Measurements from ENCODE around the gene DGKE.

DGKE gene

GRCh38 chr17:56833809-56834379, at the start of gene DGKE, which contains the start of gene C17orf67:
DGKE (plus strand) TSS chr17:56834151; CDS start chr17:56834796, 645 bp downstream.
C17orf67 (minus strand) TSS chr17:56833920; CDS start chr17:56815810, 18,110 bp downstream.
- Histone ChIP-seq H3K27ac (ENCODE audit: low read depth in 2 of 2, low read length in 2 of 2) (peak within 1 kb of the TSS; percentile 82 to 83), H3K4me1 (ENCODE audit: control insufficient read depth in 2 of 2, insufficient read depth in 2 of 2, low read length in 2 of 2) (peaks cover 19 to 20% of the 10 kb centered on the region in 2 donors), H3K9ac (ENCODE audit: low read depth in 1 of 2, low read length in 2 of 2) (peak within 1 kb of the TSS; percentile 65 to 74)

GRCh38 chr17:56785405-56785804, 48.5 kb upstream of the DGKE start:
- no peaks in the 10 kb centered on the region for H3K9me3 ChIP-seq (ENCODE audit: control insufficient read depth in 2 of 2, low read length in 2 of 2)
- no peak overlapping the region for H3K27ac ChIP-seq (ENCODE audit: low read depth in 2 of 2, low read length in 2 of 2)
- no peaks in the 10 kb centered on the region for H3K36me3 ChIP-seq (ENCODE audit: control insufficient read depth in 2 of 2, insufficient read depth in 2 of 2, low read length in 2 of 2)
- peaks cover 2 to 7% of the 10 kb centered on the region in 2 donors for H3K4me1 ChIP-seq (ENCODE audit: control insufficient read depth in 2 of 2, insufficient read depth in 2 of 2, low read length in 2 of 2)
- no peak overlapping the region for H3K9ac ChIP-seq (ENCODE audit: low read depth in 1 of 2, low read length in 2 of 2)
- H3K4me3 ChIP-seq (ENCODE audit: low read length in 2 of 2): no peak overlapping the region
- H3K27me3 ChIP-seq (ENCODE audit: control insufficient read depth in 2 of 2, insufficient read depth in 2 of 2, low read length in 2 of 2): peaks cover 9 to 11% of the 10 kb centered on the region in 2 donors

More at GRCh38 chr17:56833809-56834379, at the start of gene DGKE, which contains the start of gene C17orf67:
- H3K36me3 ChIP-seq (ENCODE audit: control insufficient read depth in 2 of 2, insufficient read depth in 2 of 2, low read length in 2 of 2): no peaks in the 10 kb centered on the region
- H3K9me3 ChIP-seq (ENCODE audit: control insufficient read depth in 2 of 2, low read length in 2 of 2): no peaks in the 10 kb centered on the region
- no peaks in the 10 kb centered on the region for H3K27me3 ChIP-seq (ENCODE audit: control insufficient read depth in 2 of 2, insufficient read depth in 2 of 2, low read length in 2 of 2)
- peak within 1 kb of the TSS; percentile 82 to 90 for H3K4me3 ChIP-seq (ENCODE audit: low read length in 2 of 2)

- no peak overlapping the region for H3K9ac ChIP-seq (ENCODE audit: low read depth in 1 of 2, low read length in 2 of 2)
- peaks cover 0 to 4% of the 10 kb centered on the region in 2 donors for H3K4me1 ChIP-seq (ENCODE audit: control insufficient read depth in 2 of 2, insufficient read depth in 2 of 2, low read length in 2 of 2)
- no peak overlapping the region for H3K4me3 ChIP-seq (ENCODE audit: low read length in 2 of 2)
- peaks cover 4 to 6% of the 10 kb centered on the region in 2 donors for H3K27me3 ChIP-seq (ENCODE audit: control insufficient read depth in 2 of 2, insufficient read depth in 2 of 2, low read length in 2 of 2)
- no peaks in the 10 kb centered on the region for H3K36me3 ChIP-seq (ENCODE audit: control insufficient read depth in 2 of 2, insufficient read depth in 2 of 2, low read length in 2 of 2)
- H3K27ac ChIP-seq (ENCODE audit: low read depth in 2 of 2, low read length in 2 of 2): no peak overlapping the region
- no peaks in the 10 kb centered on the region for H3K9me3 ChIP-seq (ENCODE audit: control insufficient read depth in 2 of 2, low read length in 2 of 2)
Measured at GRCh38 chr17:56785997-56786680, 47.8 kb upstream of the DGKE start.

- Histone ChIP-seq H3K27me3 (ENCODE audit: control insufficient read depth in 2 of 2, insufficient read depth in 2 of 2, low read length in 2 of 2) (no peaks in the 10 kb centered on the region), H3K27ac (ENCODE audit: low read depth in 2 of 2, low read length in 2 of 2) (no peak overlapping the region), H3K9ac (ENCODE audit: low read depth in 1 of 2, low read length in 2 of 2) (no peak overlapping the region)
Measured at GRCh38 chr17:56786989-56787482, 46.9 kb upstream of the DGKE start.

GRCh38 chr17:56792267-56792666, 41.7 kb upstream of the DGKE start:
- no peak overlapping the region for H3K4me3 ChIP-seq (ENCODE audit: low read length in 2 of 2)
- H3K36me3 ChIP-seq (ENCODE audit: control insufficient read depth in 2 of 2, insufficient read depth in 2 of 2, low read length in 2 of 2): no peaks in the 10 kb centered on the region
- no peaks in the 10 kb centered on the region for H3K27me3 ChIP-seq (ENCODE audit: control insufficient read depth in 2 of 2, insufficient read depth in 2 of 2, low read length in 2 of 2)
- no peak overlapping the region for H3K27ac ChIP-seq (ENCODE audit: low read depth in 2 of 2, low read length in 2 of 2)
- no peaks in the 10 kb centered on the region for H3K9me3 ChIP-seq (ENCODE audit: control insufficient read depth in 2 of 2, low read length in 2 of 2)
- H3K9ac ChIP-seq (ENCODE audit: low read depth in 1 of 2, low read length in 2 of 2): no peak overlapping the region
- H3K4me1 ChIP-seq (ENCODE audit: control insufficient read depth in 2 of 2, insufficient read depth in 2 of 2, low read length in 2 of 2): no peaks in the 10 kb centered on the region

More at GRCh38 chr17:56786989-56787482, 46.9 kb upstream of the DGKE start:
- Histone ChIP-seq H3K4me3 (ENCODE audit: low read length in 2 of 2) (no peak overlapping the region), H3K9me3 (ENCODE audit: control insufficient read depth in 2 of 2, low read length in 2 of 2) (no peaks in the 10 kb centered on the region), H3K4me1 (ENCODE audit: control insufficient read depth in 2 of 2, insufficient read depth in 2 of 2, low read length in 2 of 2) (peaks cover 0 to 4% of the 10 kb centered on the region in 2 donors), H3K36me3 (ENCODE audit: control insufficient read depth in 2 of 2, insufficient read depth in 2 of 2, low read length in 2 of 2) (no peaks in the 10 kb centered on the region)

GRCh38 chr17:56793531-56793930, 40.4 kb upstream of the DGKE start:
- H3K27ac ChIP-seq (ENCODE audit: low read depth in 2 of 2, low read length in 2 of 2): no peak overlapping the region
- no peaks in the 10 kb centered on the region for H3K9me3 ChIP-seq (ENCODE audit: control insufficient read depth in 2 of 2, low read length in 2 of 2)
- H3K36me3 ChIP-seq (ENCODE audit: control insufficient read depth in 2 of 2, insufficient read depth in 2 of 2, low read length in 2 of 2): no peaks in the 10 kb centered on the region
- no peaks in the 10 kb centered on the region for H3K4me1 ChIP-seq (ENCODE audit: control insufficient read depth in 2 of 2, insufficient read depth in 2 of 2, low read length in 2 of 2)
- no peaks in the 10 kb centered on the region for H3K27me3 ChIP-seq (ENCODE audit: control insufficient read depth in 2 of 2, insufficient read depth in 2 of 2, low read length in 2 of 2)
- H3K4me3 ChIP-seq (ENCODE audit: low read length in 2 of 2): no peak overlapping the region
- no peak overlapping the region for H3K9ac ChIP-seq (ENCODE audit: low read depth in 1 of 2, low read length in 2 of 2)

- Histone ChIP-seq H3K27me3 (ENCODE audit: control insufficient read depth in 2 of 2, insufficient read depth in 2 of 2, low read length in 2 of 2) (no peaks in the 10 kb centered on the region), H3K4me3 (ENCODE audit: low read length in 2 of 2) (no peak overlapping the region), H3K9ac (ENCODE audit: low read depth in 1 of 2, low read length in 2 of 2) (no peak overlapping the region), H3K36me3 (ENCODE audit: control insufficient read depth in 2 of 2, insufficient read depth in 2 of 2, low read length in 2 of 2) (no peaks in the 10 kb centered on the region), H3K27ac (ENCODE audit: low read depth in 2 of 2, low read length in 2 of 2) (no peak overlapping the region), H3K9me3 (ENCODE audit: control insufficient read depth in 2 of 2, low read length in 2 of 2) (no peaks in the 10 kb centered on the region), H3K4me1 (ENCODE audit: control insufficient read depth in 2 of 2, insufficient read depth in 2 of 2, low read length in 2 of 2) (no peaks in the 10 kb centered on the region)
Measured at GRCh38 chr17:56793957-56794356, 40.0 kb upstream of the DGKE start.

GRCh38 chr17:56795221-56795865, 38.6 kb upstream of the DGKE start:
- Histone ChIP-seq H3K36me3 (ENCODE audit: control insufficient read depth in 2 of 2, insufficient read depth in 2 of 2, low read length in 2 of 2) (no peaks in the 10 kb centered on the region), H3K4me3 (ENCODE audit: low read length in 2 of 2) (no peak overlapping the region), H3K9me3 (ENCODE audit: control insufficient read depth in 2 of 2, low read length in 2 of 2) (no peaks in the 10 kb centered on the region), H3K4me1 (ENCODE audit: control insufficient read depth in 2 of 2, insufficient read depth in 2 of 2, low read length in 2 of 2) (no peaks in the 10 kb centered on the region), H3K9ac (ENCODE audit: low read depth in 1 of 2, low read length in 2 of 2) (no peak overlapping the region), H3K27ac (ENCODE audit: low read depth in 2 of 2, low read length in 2 of 2) (no peak overlapping the region), H3K27me3 (ENCODE audit: control insufficient read depth in 2 of 2, insufficient read depth in 2 of 2, low read length in 2 of 2) (no peaks in the 10 kb centered on the region)

- no peak overlapping the region for H3K4me3 ChIP-seq (ENCODE audit: low read length in 2 of 2)
- H3K9ac ChIP-seq (ENCODE audit: low read depth in 1 of 2, low read length in 2 of 2): no peak overlapping the region
- H3K27me3 ChIP-seq (ENCODE audit: control insufficient read depth in 2 of 2, insufficient read depth in 2 of 2, low read length in 2 of 2): no peaks in the 10 kb centered on the region
- no peaks in the 10 kb centered on the region for H3K36me3 ChIP-seq (ENCODE audit: control insufficient read depth in 2 of 2, insufficient read depth in 2 of 2, low read length in 2 of 2)
- no peak overlapping the region for H3K27ac ChIP-seq (ENCODE audit: low read depth in 2 of 2, low read length in 2 of 2)
- H3K9me3 ChIP-seq (ENCODE audit: control insufficient read depth in 2 of 2, low read length in 2 of 2): no peaks in the 10 kb centered on the region
- no peaks in the 10 kb centered on the region for H3K4me1 ChIP-seq (ENCODE audit: control insufficient read depth in 2 of 2, insufficient read depth in 2 of 2, low read length in 2 of 2)
Measured at GRCh38 chr17:56796536-56796935, 37.4 kb upstream of the DGKE start.

GRCh38 chr17:56798916-56799315, 35.0 kb upstream of the DGKE start:
- Histone ChIP-seq H3K4me3 (ENCODE audit: low read length in 2 of 2) (no peak overlapping the region), H3K4me1 (ENCODE audit: control insufficient read depth in 2 of 2, insufficient read depth in 2 of 2, low read length in 2 of 2) (no peaks in the 10 kb centered on the region), H3K36me3 (ENCODE audit: control insufficient read depth in 2 of 2, insufficient read depth in 2 of 2, low read length in 2 of 2) (no peaks in the 10 kb centered on the region), H3K9ac (ENCODE audit: low read depth in 1 of 2, low read length in 2 of 2) (no peak overlapping the region), H3K27me3 (ENCODE audit: control insufficient read depth in 2 of 2, insufficient read depth in 2 of 2, low read length in 2 of 2) (no peaks in the 10 kb centered on the region), H3K27ac (ENCODE audit: low read depth in 2 of 2, low read length in 2 of 2) (no peak overlapping the region), H3K9me3 (ENCODE audit: control insufficient read depth in 2 of 2, low read length in 2 of 2) (no peaks in the 10 kb centered on the region)
